ENCODE data around the gene CDH16.
"Not testable (repeated sequence)": the region's sequence is repeated elsewhere in the genome, so short reads cannot be mapped to it uniquely, and the experiment has no call there.

DNA sequence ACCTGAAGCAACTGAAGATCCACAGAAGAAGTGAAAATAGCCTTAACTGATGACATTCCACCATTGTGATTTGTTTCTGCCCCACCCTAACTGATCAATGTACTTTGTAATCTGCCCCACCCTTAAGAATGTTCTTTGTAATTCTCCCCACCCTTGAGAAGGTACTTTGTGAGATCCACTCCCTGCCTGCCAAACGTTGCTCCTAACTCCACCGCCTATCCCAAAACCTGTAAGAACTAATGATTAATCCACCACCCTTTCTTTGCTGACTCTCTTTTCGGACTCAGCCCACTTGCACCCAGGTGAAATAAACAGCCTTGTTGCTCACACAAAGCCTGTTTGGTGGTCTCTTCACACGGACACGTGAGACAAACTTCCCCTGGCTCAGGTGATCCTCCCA is 22.0 kb downstream of the CDH16 start:
- TF ChIP-seq, protein P1, sequence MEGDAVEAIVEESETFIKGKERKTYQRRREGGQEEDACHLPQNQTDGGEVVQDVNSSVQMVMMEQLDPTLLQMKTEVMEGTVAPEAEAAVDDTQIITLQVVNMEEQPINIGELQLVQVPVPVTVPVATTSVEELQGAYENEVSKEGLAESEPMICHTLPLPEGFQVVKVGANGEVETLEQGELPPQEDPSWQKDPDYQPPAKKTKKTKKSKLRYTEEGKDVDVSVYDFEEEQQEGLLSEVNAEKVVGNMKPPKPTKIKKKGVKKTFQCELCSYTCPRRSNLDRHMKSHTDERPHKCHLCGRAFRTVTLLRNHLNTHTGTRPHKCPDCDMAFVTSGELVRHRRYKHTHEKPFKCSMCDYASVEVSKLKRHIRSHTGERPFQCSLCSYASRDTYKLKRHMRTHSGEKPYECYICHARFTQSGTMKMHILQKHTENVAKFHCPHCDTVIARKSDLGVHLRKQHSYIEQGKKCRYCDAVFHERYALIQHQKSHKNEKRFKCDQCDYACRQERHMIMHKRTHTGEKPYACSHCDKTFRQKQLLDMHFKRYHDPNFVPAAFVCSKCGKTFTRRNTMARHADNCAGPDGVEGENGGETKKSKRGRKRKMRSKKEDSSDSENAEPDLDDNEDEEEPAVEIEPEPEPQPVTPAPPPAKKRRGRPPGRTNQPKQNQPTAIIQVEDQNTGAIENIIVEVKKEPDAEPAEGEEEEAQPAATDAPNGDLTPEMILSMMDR (conservative IDR thresholded peaks at IDR 0.05 in 1 of 2, IDR thresholded peaks at IDR 0.05 in 1 of 2; ENCODE audit: low read depth in 1 of 2, low read length in 2 of 2) = not testable (repeated sequence)
- TF ChIP-seq EZH2 (IDR thresholded peaks at IDR 0.05; ENCODE audit: low read length, missing control alignments) = not testable (repeated sequence)

Data from fibroblast of lung (primary cell).